K562 (cell line): ENCODE measurements around the gene ABCC10. TPM values are rescaled to one million over a fixed set of nuclear protein-coding genes. Genes with fewer than 3 reads are reported as not detected.

Source experiments
- ATAC-seq: fragments of 200-7000 bp; cut with Tn5 transposase; 3 replicates; pipeline ENCODE4 v1.9.1; 2020; ENCODE audit warnings: moderate library complexity
- BruUV-seq: library from RNA; stranded (reverse); fragments of 400-500 nt; replicated peaks from 2 replicates; lab custom pipeline; 2021; lab: Mats Ljungman, UMichigan
- CTCF ChIA-PET: fragments of 300-600 bp; formaldehyde crosslinking; extraction: SDS; loops from one replicate; lab custom pipeline; 2021; ENCODE audit warnings: low intra/inter-chr PET ratio; lab: Yijun Ruan, JAX
- POLR2A ChIA-PET: fragments of 300-600, 350-650 bp; sonication (Branson Sonifier 250); formaldehyde crosslinking; extraction: SDS; loops from one replicate; lab custom pipeline; 2021; ENCODE audit warnings: antibody characterized with exemption, inconsistent platforms; lab: Yijun Ruan, JAX
- DNase-seq, 4 experiments: peaks; one replicate each; pipeline versions ENCODE4 v3.0.0 to v3.0.0-alpha.2; 2011 to 2018; ENCODE audit warnings: low spot score in 3 of 4, mixed read lengths in 3 of 4; ENCODE audit errors: extremely low read depth in 1 of 4
- FAIRE-seq: peaks from 2 replicates; lab custom pipeline; 2011; peaks lifted over from hg19 to GRCh38; lab: Jason Lieb, UNC
- H2AFZ ChIP-seq: 2 replicates; pipeline ENCODE4 v1.6.0; 2011; ENCODE audit warnings: low read depth, low read length, control low read depth, inconsistent platforms
- H3K27ac ChIP-seq: fragments of 200-600 bp; 3 replicates; pipeline ENCODE4 v1.8.0; 2011; ENCODE audit warnings: low read depth, mild to moderate bottlenecking, control low read depth, inconsistent platforms, low read length, moderate library complexity, mixed read lengths; ENCODE audit errors: extremely low read depth
- H3K27me3 ChIP-seq, 2 experiments: fragments of 300-600 bp in 1 of 2; 2 replicates in 1 of 2; 3 replicates in 1 of 2; pipeline versions ENCODE4 v1.6.0 to v1.8.0; 2011; ENCODE audit warnings: inconsistent platforms in 2 of 2, low read length in 2 of 2, mild to moderate bottlenecking in 1 of 2, mixed read lengths in 1 of 2, moderate library complexity in 1 of 2; ENCODE audit not compliant: control insufficient read depth in 2 of 2, insufficient read depth in 2 of 2
- H3K36me3 ChIP-seq: fragments of 300-600 bp; 3 replicates; pipeline ENCODE4 v1.8.0; 2011; ENCODE audit warnings: mild to moderate bottlenecking, low read length, inconsistent platforms; ENCODE audit not compliant: control insufficient read depth, insufficient read depth
- H3K4me1 ChIP-seq, 2 experiments: fragments of 200-600 bp in 1 of 2; replicated peaks in 1 of 2; 2 replicates in 1 of 2; 3 replicates in 1 of 2; pipeline versions ENCODE4 v1.5.1 to v1.8.0; 2011; ENCODE audit warnings: inconsistent platforms in 2 of 2, low read length in 2 of 2, mild to moderate bottlenecking in 1 of 2, mixed read lengths in 1 of 2, moderate library complexity in 1 of 2; ENCODE audit not compliant: control insufficient read depth in 2 of 2, insufficient read depth in 2 of 2
- H3K4me2 ChIP-seq: 2 replicates; pipeline ENCODE4 v1.6.1; 2011; ENCODE audit warnings: low read length, control low read depth, inconsistent platforms, mixed read lengths; ENCODE audit not compliant: insufficient read depth
- H3K4me3 ChIP-seq: fragments of 200-600 bp; sonication (generic), shearing (Covaris generic); 2 replicates; pipeline ENCODE4 v1.5.1; 2016; ENCODE audit warnings: control low read depth, inconsistent platforms
- H3K79me2 ChIP-seq: fragments of 200-600 bp; 3 replicates; pipeline ENCODE4 v1.8.0; 2011; ENCODE audit warnings: low read length, inconsistent platforms; ENCODE audit not compliant: control insufficient read depth, insufficient read depth
- H3K9ac ChIP-seq, 2 experiments: 2 replicates each; pipeline versions ENCODE4 v1.6.0 to v1.6.1; 2011; ENCODE audit warnings: low read depth in 2 of 2, low read length in 2 of 2, control low read depth in 1 of 2, inconsistent platforms in 1 of 2, mild to moderate bottlenecking in 1 of 2, mixed read lengths in 1 of 2; ENCODE audit not compliant: insufficient read depth in 1 of 2
- H3K9me1 ChIP-seq: one replicate; pipeline ENCODE4 v1.6.0; 2011; ENCODE audit warnings: inconsistent platforms, mild to moderate bottlenecking, low read length, moderate library complexity; ENCODE audit not compliant: control insufficient read depth, insufficient read depth
- H3K9me3 ChIP-seq: replicated peaks from 2 replicates; pipeline ENCODE4 v1.5.1; 2011; ENCODE audit warnings: low read depth, low read length, inconsistent platforms; ENCODE audit not compliant: control insufficient read depth, insufficient read depth
- H4K20me1 ChIP-seq: replicated peaks from 2 replicates; pipeline ENCODE4 v1.6.1; 2011; ENCODE audit warnings: low read length, inconsistent platforms, mixed read lengths; ENCODE audit not compliant: control insufficient read depth, insufficient read depth
- BRF1 ChIP-seq: IDR thresholded peaks from 3 replicates; pipeline ENCODE4 v1.6.1; 2011; ENCODE audit warnings: borderline replicate concordance, mild to moderate bottlenecking; ENCODE audit not compliant: insufficient read length; ENCODE audit errors: extremely low read depth
- DACH1 ChIP-seq: fragments of 450-650 bp; IDR thresholded peaks from 2 replicates; pipeline ENCODE4 v1.6.1; 2018; ENCODE audit not compliant: partially characterized antibody
- FOSL1 ChIP-seq: fragments of 200-800 bp; sonication (Bioruptor generic); conservative IDR thresholded peaks from 2 replicates; pipeline ENCODE4 v1.6.1; 2016; ENCODE audit warnings: missing genetic modification characterization, missing compliant biosample characterization
- HMBOX1 ChIP-seq: sonication (generic); IDR thresholded peaks from 2 replicates; pipeline ENCODE4 v1.6.1; 2016
- HNRNPUL1 ChIP-seq: fragments of 200-400 bp; formaldehyde crosslinking; IDR thresholded peaks from 2 replicates; pipeline ENCODE4 v1.6.1; 2017; ENCODE audit warnings: low read length
- HOMEZ ChIP-seq: fragments of 250-450 bp; sonication (Bioruptor Pico); IDR thresholded peaks from 2 replicates; pipeline ENCODE4 v1.4.0; 2020; ENCODE audit warnings: mild to moderate bottlenecking, moderate library complexity
- LEF1 ChIP-seq: fragments of 450-650 bp; IDR thresholded peaks from 2 replicates; pipeline ENCODE4 v1.6.1; 2016; ENCODE audit warnings: mild to moderate bottlenecking
- MEIS2 ChIP-seq: fragments of 450-650 bp; IDR thresholded peaks from 2 replicates; pipeline ENCODE4 v1.6.1; 2014; ENCODE audit warnings: mild to moderate bottlenecking; ENCODE audit not compliant: partially characterized antibody
- NCOA6 ChIP-seq: fragments of 450-650 bp; IDR thresholded peaks from 2 replicates; pipeline ENCODE4 v1.6.1; 2017; ENCODE audit warnings: mild to moderate bottlenecking
- PBX2 ChIP-seq, 2 experiments: IDR thresholded peaks in 1 of 2; conservative IDR thresholded peaks in 1 of 2; 2 replicates each; pipeline ENCODE4 v1.6.1; 2016; ENCODE audit warnings: low read depth in 2 of 2, mild to moderate bottlenecking in 1 of 2, missing compliant biosample characterization in 1 of 2, missing genetic modification characterization in 1 of 2, moderate library complexity in 1 of 2
- POLR2AphosphoS5 ChIP-seq: IDR thresholded peaks from 2 replicates; pipeline ENCODE4 v1.6.1; 2011; ENCODE audit warnings: mild to moderate bottlenecking, low read depth, low read length, moderate library complexity; ENCODE audit not compliant: control insufficient read depth, insufficient read depth
- WHSC1 ChIP-seq: IDR thresholded peaks from one replicate; pipeline ENCODE4 v1.6.1; 2012; ENCODE audit warnings: low read length, control low read depth, inconsistent platforms
- ZSCAN29 ChIP-seq: fragments of 450-650 bp; IDR thresholded peaks from 2 replicates; pipeline ENCODE4 v1.6.1; 2017
- WGBS: fragments of 100-300 bp; shearing (Covaris generic); methylation state at CpG from one replicate; pipeline ENCODE4 v1.1.6; 2016; ENCODE audit warnings: low coverage, mixed read lengths; ENCODE audit not compliant: insufficient coverage; ENCODE audit errors: missing lambda C conversion rate; 5-methylcytosine and 5-hydroxymethylcytosine counted together
- in situ Hi-C: fragments of 300-500 bp; cut with MboI; formaldehyde crosslinking; loops from 4 replicates; pipeline ENCODE4 v1.15.0; 2018; ENCODE audit warnings: inconsistent platforms, mixed read lengths
- intact Hi-C: fragments of 100-400 bp; cut with micrococcal nuclease; formaldehyde crosslinking; loops from 2 replicates; pipeline ENCODE4 v1.14.2; 2022
- polyA plus RNA-seq, 8 experiments: library from polyadenylated mRNA; depleted of rRNA in 4 of 8; stranded (reverse) in 5 of 8; unstranded in 3 of 8; fragments of >200 nt; fragmentation: Nextera tagmentation in 2 of 8; fragmentation: Illumina TruSeq in 1 of 8; extraction: Ambion mirVana in 2 of 8; extraction: Trizol in 1 of 8; gene quantifications; 2 replicates each; pipeline versions ENCODE4 v1.2.1 to v1.2.3, GENCODE V29; 2011 to 2014; ENCODE audit warnings: inconsistent platforms in 1 of 8, missing spikeins in 1 of 8
- total RNA-seq, 7 experiments: library from RNA; depleted of rRNA in 6 of 7; stranded (reverse); fragments of >200 nt in 6 of 7; fragmentation: Illumina TruSeq in 2 of 7; extraction: Trizol in 2 of 7; gene quantifications; 2 replicates each; pipeline versions ENCODE4 v1.2.1 to v1.2.3, GENCODE V29; 2011 to 2021; ENCODE audit warnings: low replicate concordance in 1 of 7

ABCC10 gene
- total and polyA plus RNA-seq, 9 of the 15 experiments (the other 6 are each of a cell fraction or from before 2014, with no cell fraction given) = 2.4 to 29.1 (median 13.7) TPM

GRCh38 chr6:43405354-43405753 is 22.0 kb upstream of the ABCC10 start:
- Histone ChIP-seq H3K36me3 (no peaks in the 10 kb centered on the region), H3K79me2 (no peaks in the 10 kb centered on the region), H3K4me2 (no peak overlapping the region), H3K27ac (no peak overlapping the region), H3K4me3 (no peak overlapping the region), H4K20me1 (no peaks in the 10 kb centered on the region), H3K9ac (no peak overlapping the region)
- 0% methylated on average over 3 of the region's 3 CpGs for WGBS
- BruUV-seq = no TSS peak
- no peak for ATAC-seq
- POLR2A ChIA-PET = interaction anchor here (1.2 to 1.8 kb wide), 2 partner anchors 10 to 19 kb away, joined by 3 to 5 read pairs; no protein-coding TSS in a partner anchor
- no peak for FAIRE-seq
- TF ChIP-seq DACH1 (peak; percentile 51), ZSCAN29 (no peak), HOMEZ (CRISPR knock-in tag) (no peak), HMBOX1 (0 out of 2 replicates have a peak, but pooled peaks have one; percentile 31), POLR2AphosphoS5 (no peak), PBX2 (CRISPR knock-in tag; IDR thresholded peaks at IDR 0.05; ENCODE audit: low read depth) (no peak), PBX2 (tag; conservative IDR thresholded peaks at IDR 0.05; ENCODE audit: low read depth) (peak; percentile 61; the same call in 1 of the 2 replicates), WHSC1 (no peak), HNRNPUL1 (no peak), FOSL1 (tag) (peak; percentile 45; the same call in 1 of the 2 replicates), MEIS2 (peak; percentile 49), BRF1 (no peak), NCOA6 (no peak), LEF1 (no peak)
- TF ChIP-seq, all 486 proteins: peak for 5
- Histone ChIP-seq H3K9me3 (no peaks in the 10 kb centered on the region), H3K4me1 (no peaks in the 10 kb centered on the region), H2AFZ (no peak overlapping the region), H3K9me1 (no peaks in the 10 kb centered on the region), H3K27me3 (peaks cover 16 to 21% of the 10 kb centered on the region in 2 experiments; a peak in 4 of 5 replicates)
- in situ Hi-C loops (no loop called here), intact Hi-C loops (no loop called here)
- no peak for DNase-seq
- CTCF ChIA-PET = no interaction called here
